Endothelial cell of umbilical vein (primary cell): ENCODE data around the gene PPP1R1B. TPM values are rescaled to one million over a fixed set of nuclear protein-coding genes. Genes with fewer than 3 reads are reported as not detected.

Source experiments
- BruUV-seq: library from RNA; stranded (reverse); fragments of 400-500 nt; replicated peaks from 2 replicates; lab custom pipeline; 2021; lab: Mats Ljungman, UMichigan
- CTCF ChIA-PET: fragments of 300-600, 350-600 bp; sonication (Branson Sonifier 250); formaldehyde crosslinking; loops from one replicate; lab custom pipeline; 2021; ENCODE audit warnings: antibody characterized with exemption, inconsistent platforms; lab: Charles Lee
- POLR2A ChIA-PET: fragments of 300-600, 350-600 bp; sonication (Branson Sonifier 250); formaldehyde crosslinking; loops from one replicate; lab custom pipeline; 2021; ENCODE audit warnings: antibody characterized with exemption, inconsistent platforms; lab: Charles Lee
- DNase-seq: peaks from one replicate; pipeline ENCODE4 v3.0.0-alpha.2; 2011; ENCODE audit warnings: low read depth, low spot score
- FAIRE-seq: peaks from 2 replicates; lab custom pipeline; 2011; peaks lifted over from hg19 to GRCh38; lab: Jason Lieb, UNC
- H2AFZ ChIP-seq: 2 replicates; pipeline ENCODE4 v1.6.0; 2012; ENCODE audit warnings: low read depth, low read length, control low read depth, inconsistent platforms
- H3K27ac ChIP-seq: 2 replicates; pipeline ENCODE4 v1.5.1; 2011; ENCODE audit warnings: low read depth, mild to moderate bottlenecking, control low read depth, low read length, moderate library complexity; ENCODE audit not compliant: insufficient read depth
- H3K27me3 ChIP-seq, 2 experiments: 2 replicates each; pipeline versions ENCODE4 v1.6.0 to v1.6.1; 2011; ENCODE audit warnings: low read length in 2 of 2, mixed read lengths in 1 of 2; ENCODE audit not compliant: control insufficient read depth in 2 of 2, insufficient read depth in 2 of 2
- H3K36me3 ChIP-seq, 2 experiments: 2 replicates in 1 of 2; 3 replicates in 1 of 2; pipeline ENCODE4 v1.5.1; 2011; ENCODE audit warnings: low read length in 2 of 2, mild to moderate bottlenecking in 1 of 2, moderate library complexity in 1 of 2; ENCODE audit not compliant: control insufficient read depth in 2 of 2, insufficient read depth in 2 of 2; ENCODE audit errors: extremely low read depth in 1 of 2
- H3K4me1 ChIP-seq: 3 replicates; pipeline ENCODE4 v1.5.1; 2011; ENCODE audit warnings: mild to moderate bottlenecking, low read length; ENCODE audit not compliant: control insufficient read depth, insufficient read depth; ENCODE audit errors: extremely low read depth
- H3K4me2 ChIP-seq: 2 replicates; pipeline ENCODE4 v1.6.1; 2011; ENCODE audit warnings: low read length, control low read depth, mixed read lengths; ENCODE audit not compliant: insufficient read depth
- H3K4me3 ChIP-seq, 3 experiments: fragments of 200-600 bp in 1 of 3; sonication (generic), shearing (Covaris generic) in 1 of 3; replicated peaks in 1 of 3; 2 replicates each; pipeline ENCODE4 v1.5.1; 2011 to 2016; ENCODE audit warnings: control low read depth in 3 of 3, low read length in 3 of 3, mild to moderate bottlenecking in 2 of 3, inconsistent platforms in 1 of 3, low read depth in 1 of 3, moderate library complexity in 1 of 3; ENCODE audit not compliant: insufficient read depth in 1 of 3
- H3K79me2 ChIP-seq: 2 replicates; pipeline ENCODE4 v1.6.0; 2012; ENCODE audit warnings: low read length, inconsistent platforms; ENCODE audit not compliant: control insufficient read depth, insufficient read depth
- H3K9ac ChIP-seq: replicated peaks from 2 replicates; pipeline ENCODE3; 2011; ENCODE audit warnings: low read length, control low read depth; ENCODE audit not compliant: insufficient read depth; ENCODE audit errors: extremely low read depth
- H3K9me1 ChIP-seq: replicated peaks from 3 replicates; pipeline ENCODE4 v1.6.0; 2011; ENCODE audit warnings: mild to moderate bottlenecking, low read length; ENCODE audit not compliant: control insufficient read depth, insufficient read depth; ENCODE audit errors: extremely low read depth
- H3K9me3 ChIP-seq: replicated peaks from 2 replicates; pipeline ENCODE4 v1.5.1; 2012; ENCODE audit warnings: low read length, inconsistent platforms; ENCODE audit not compliant: control insufficient read depth, insufficient read depth
- H4K20me1 ChIP-seq: replicated peaks from 2 replicates; pipeline ENCODE3; 2011; ENCODE audit warnings: mild to moderate bottlenecking, low read length; ENCODE audit not compliant: control insufficient read depth, insufficient read depth; ENCODE audit errors: extremely low read depth
- EZH2 ChIP-seq: IDR thresholded peaks from 2 replicates; pipeline ENCODE4 v1.6.1; 2012; ENCODE audit warnings: borderline replicate concordance, low read depth, mild to moderate bottlenecking, moderate library complexity, low read length, inconsistent platforms; ENCODE audit not compliant: severe bottlenecking
- FOS ChIP-seq: IDR thresholded peaks from 2 replicates; pipeline ENCODE4 v1.6.1; 2011; ENCODE audit warnings: mild to moderate bottlenecking, low read length, moderate library complexity, borderline replicate concordance; ENCODE audit not compliant: insufficient read depth
- GATA2 ChIP-seq: IDR thresholded peaks from 2 replicates; pipeline ENCODE4 v1.7.0; 2011; ENCODE audit warnings: low read depth, mild to moderate bottlenecking, moderate library complexity, mixed read lengths, low read length; ENCODE audit not compliant: insufficient read length, insufficient read depth
- JUN ChIP-seq: IDR thresholded peaks from 2 replicates; pipeline ENCODE4 v1.6.1; 2011; ENCODE audit warnings: borderline replicate concordance, low read depth; ENCODE audit not compliant: insufficient read length, insufficient read depth
- MYC ChIP-seq: IDR thresholded peaks from one replicate; pipeline ENCODE4 v1.6.1; 2011; ENCODE audit warnings: mild to moderate bottlenecking, low read depth, low read length
- POLR2A ChIP-seq: IDR thresholded peaks from 2 replicates; pipeline ENCODE4 v1.6.1; 2012; ENCODE audit warnings: low read depth, mild to moderate bottlenecking, control low read depth, low read length
- POLR2AphosphoS5 ChIP-seq: IDR thresholded peaks from 2 replicates; pipeline ENCODE4 v1.6.1; 2012; ENCODE audit warnings: low read depth, mild to moderate bottlenecking, control low read depth, low read length, moderate library complexity; ENCODE audit not compliant: insufficient read depth
- dilution Hi-C: fragments of 300-500 bp; cut with MboI; formaldehyde crosslinking; loops from one replicate; pipeline ENCODE4 v1.15.0; 2019; ENCODE audit warnings: low sequenced_read_pairs; ENCODE audit not compliant: extremely low pct_ligation_motif_present
- intact Hi-C: fragments of 100-400 bp; cut with micrococcal nuclease; formaldehyde crosslinking; loops from one replicate; pipeline ENCODE4 v1.10.0; 2022
- polyA plus RNA-seq, 4 experiments: library from polyadenylated mRNA; depleted of rRNA in 3 of 4; stranded (reverse) in 3 of 4; unstranded in 1 of 4; fragments of >200 nt; gene quantifications; 2 replicates each; pipeline versions ENCODE4 v1.2.1 to v1.2.3, GENCODE V29; 2011 to 2012; ENCODE audit warnings: missing spikeins in 1 of 4
- total RNA-seq: library from RNA; stranded (reverse); gene quantifications from 2 replicates; pipeline ENCODE4 v1.2.3, GENCODE V29; 2021
- TF ChIP-seq, protein P1 (sequence below): IDR thresholded peaks from 2 replicates; pipeline ENCODE4 v1.6.1; 2011; ENCODE audit not compliant: insufficient read depth, insufficient read length
- TF ChIP-seq, protein P2 (sequence below), 2 donors: IDR thresholded peaks; 1 replicate in 1 of 2; 2 replicates in 1 of 2; pipeline ENCODE4 v1.5.1; 2011; ENCODE audit warnings: low read length in 2 of 2, mild to moderate bottlenecking in 2 of 2, moderate library complexity in 2 of 2, control low read depth in 1 of 2, inconsistent platforms in 1 of 2, low read depth in 1 of 2; ENCODE audit not compliant: insufficient read depth in 1 of 2; ENCODE audit errors: extremely low read depth in 1 of 2

The PPP1R1B gene
- total and polyA plus RNA-seq, 2 donors (not counting 3 experiments of a cell fraction or from before 2014, with no cell fraction given), result not detected

DNA sequence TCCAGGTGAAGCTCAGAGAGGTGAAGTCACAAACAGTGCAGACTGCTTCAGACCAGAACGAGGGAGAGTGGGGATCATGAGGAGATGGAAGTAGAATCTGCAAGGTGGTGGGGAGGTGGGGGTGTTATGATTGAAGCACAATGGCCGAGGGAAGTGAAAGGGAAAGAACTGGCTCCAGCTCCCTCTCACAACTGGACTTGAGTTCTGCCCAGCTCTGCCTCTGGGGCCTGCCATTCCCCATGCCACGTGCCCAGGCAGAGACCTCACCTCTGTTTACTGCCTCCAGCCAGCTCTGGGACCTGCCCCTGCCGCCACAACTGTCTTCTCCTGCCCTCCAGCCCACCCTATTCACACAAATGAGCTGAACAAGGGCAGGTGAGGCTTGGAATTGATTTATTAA lies 44.0 kb downstream of the PPP1R1B start:
- intact Hi-C loops (no loop called here), dilution Hi-C loops (no loop called here)
- Histone ChIP-seq H3K27me3 (peaks cover 6 to 10% of the 10 kb centered on the region in 2 experiments), H3K9me3 (no peaks in the 10 kb centered on the region), H3K4me3 (no peak overlapping the region), H3K4me2 (no peak overlapping the region), H3K79me2 (no peaks in the 10 kb centered on the region), H3K9ac (no peak overlapping the region), H3K27ac (no peak overlapping the region), H2AFZ (no peak overlapping the region), H3K4me1 (no peaks in the 10 kb centered on the region), H3K36me3 (no peaks in the 10 kb centered on the region), H4K20me1 (no peaks in the 10 kb centered on the region), H3K9me1 (no peaks in the 10 kb centered on the region)
- DNase-seq (no peak), FAIRE-seq (no peak)
- POLR2A ChIA-PET, result interaction anchor here (0.7 kb wide), 1 partner anchor 11 kb away, joined by 3 read pairs; no protein-coding TSS in a partner anchor
- CTCF ChIA-PET, result interaction anchor here (0.8 to 13.1 kb wide), 9 partner anchors 11 to 119 kb away, joined by 3 to 291 read pairs (median 7); partner anchors contain the start of genes ERBB2 and PGAP3
- no TSS peak for BruUV-seq
- TF ChIP-seq JUN, result no peak
- TF ChIP-seq, protein P1, sequence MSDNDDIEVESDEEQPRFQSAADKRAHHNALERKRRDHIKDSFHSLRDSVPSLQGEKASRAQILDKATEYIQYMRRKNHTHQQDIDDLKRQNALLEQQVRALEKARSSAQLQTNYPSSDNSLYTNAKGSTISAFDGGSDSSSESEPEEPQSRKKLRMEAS, result no peak
- TF ChIP-seq, protein P2, sequence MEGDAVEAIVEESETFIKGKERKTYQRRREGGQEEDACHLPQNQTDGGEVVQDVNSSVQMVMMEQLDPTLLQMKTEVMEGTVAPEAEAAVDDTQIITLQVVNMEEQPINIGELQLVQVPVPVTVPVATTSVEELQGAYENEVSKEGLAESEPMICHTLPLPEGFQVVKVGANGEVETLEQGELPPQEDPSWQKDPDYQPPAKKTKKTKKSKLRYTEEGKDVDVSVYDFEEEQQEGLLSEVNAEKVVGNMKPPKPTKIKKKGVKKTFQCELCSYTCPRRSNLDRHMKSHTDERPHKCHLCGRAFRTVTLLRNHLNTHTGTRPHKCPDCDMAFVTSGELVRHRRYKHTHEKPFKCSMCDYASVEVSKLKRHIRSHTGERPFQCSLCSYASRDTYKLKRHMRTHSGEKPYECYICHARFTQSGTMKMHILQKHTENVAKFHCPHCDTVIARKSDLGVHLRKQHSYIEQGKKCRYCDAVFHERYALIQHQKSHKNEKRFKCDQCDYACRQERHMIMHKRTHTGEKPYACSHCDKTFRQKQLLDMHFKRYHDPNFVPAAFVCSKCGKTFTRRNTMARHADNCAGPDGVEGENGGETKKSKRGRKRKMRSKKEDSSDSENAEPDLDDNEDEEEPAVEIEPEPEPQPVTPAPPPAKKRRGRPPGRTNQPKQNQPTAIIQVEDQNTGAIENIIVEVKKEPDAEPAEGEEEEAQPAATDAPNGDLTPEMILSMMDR (IDR thresholded peaks at IDR 0.05; ENCODE audit: extremely low read depth in 1 of 2, insufficient read depth in 1 of 2, low read depth in 1 of 2, low read length in 2 of 2), result no peak
- TF ChIP-seq POLR2A, result no peak
- no peak for TF ChIP-seq FOS
- TF ChIP-seq GATA2, result no peak
- no peak for TF ChIP-seq MYC
- no peak for TF ChIP-seq EZH2
- no peak for TF ChIP-seq POLR2AphosphoS5
